ENCODE measurements around the gene SLAIN2.

The SLAIN2 gene

GRCh38 chr4:48379587-48380180 is 38.4 kb downstream of the SLAIN2 start:
- TF ChIP-seq ZFX (IDR thresholded peaks at IDR 0.05; ENCODE audit: borderline replicate concordance) = no peak
- TF ChIP-seq, protein P1, sequence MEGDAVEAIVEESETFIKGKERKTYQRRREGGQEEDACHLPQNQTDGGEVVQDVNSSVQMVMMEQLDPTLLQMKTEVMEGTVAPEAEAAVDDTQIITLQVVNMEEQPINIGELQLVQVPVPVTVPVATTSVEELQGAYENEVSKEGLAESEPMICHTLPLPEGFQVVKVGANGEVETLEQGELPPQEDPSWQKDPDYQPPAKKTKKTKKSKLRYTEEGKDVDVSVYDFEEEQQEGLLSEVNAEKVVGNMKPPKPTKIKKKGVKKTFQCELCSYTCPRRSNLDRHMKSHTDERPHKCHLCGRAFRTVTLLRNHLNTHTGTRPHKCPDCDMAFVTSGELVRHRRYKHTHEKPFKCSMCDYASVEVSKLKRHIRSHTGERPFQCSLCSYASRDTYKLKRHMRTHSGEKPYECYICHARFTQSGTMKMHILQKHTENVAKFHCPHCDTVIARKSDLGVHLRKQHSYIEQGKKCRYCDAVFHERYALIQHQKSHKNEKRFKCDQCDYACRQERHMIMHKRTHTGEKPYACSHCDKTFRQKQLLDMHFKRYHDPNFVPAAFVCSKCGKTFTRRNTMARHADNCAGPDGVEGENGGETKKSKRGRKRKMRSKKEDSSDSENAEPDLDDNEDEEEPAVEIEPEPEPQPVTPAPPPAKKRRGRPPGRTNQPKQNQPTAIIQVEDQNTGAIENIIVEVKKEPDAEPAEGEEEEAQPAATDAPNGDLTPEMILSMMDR (IDR thresholded peaks at IDR 0.05) = no peak
- no peak overlapping the region for H3K27ac ChIP-seq

DNA sequence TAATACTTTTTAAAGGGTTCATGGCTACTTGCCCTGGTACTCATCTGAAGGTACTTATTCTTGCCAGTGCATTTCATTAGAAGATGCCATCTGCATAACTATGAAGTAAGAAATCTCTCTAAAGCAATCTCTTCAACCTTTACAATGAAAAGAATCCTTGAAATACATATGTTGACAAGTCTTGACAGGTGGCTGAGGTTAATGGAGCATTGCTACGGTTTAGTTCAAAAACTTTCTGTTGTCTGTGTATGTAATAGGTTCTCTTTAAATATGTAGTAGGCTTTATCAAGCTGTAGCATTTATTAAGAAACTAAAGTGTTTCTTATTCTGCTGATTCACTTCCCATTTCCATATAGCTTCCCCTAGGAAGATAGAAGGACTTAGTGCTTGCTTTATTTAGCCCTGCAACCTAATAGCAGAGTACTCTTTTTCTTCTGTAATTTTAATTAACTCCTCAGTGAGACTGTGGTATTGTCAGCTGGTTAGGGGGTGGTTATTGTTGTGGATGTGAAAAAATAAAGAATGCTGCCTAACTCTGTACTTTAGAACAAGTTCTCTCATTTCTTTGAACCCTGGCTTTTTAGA is 39.3 kb downstream of the SLAIN2 start:
- H3K27ac ChIP-seq = no peak overlapping the region
- TF ChIP-seq, protein P1 (IDR thresholded peaks at IDR 0.05) = no peak
- TF ChIP-seq ZFX (IDR thresholded peaks at IDR 0.05; ENCODE audit: borderline replicate concordance) = no peak

DNA sequence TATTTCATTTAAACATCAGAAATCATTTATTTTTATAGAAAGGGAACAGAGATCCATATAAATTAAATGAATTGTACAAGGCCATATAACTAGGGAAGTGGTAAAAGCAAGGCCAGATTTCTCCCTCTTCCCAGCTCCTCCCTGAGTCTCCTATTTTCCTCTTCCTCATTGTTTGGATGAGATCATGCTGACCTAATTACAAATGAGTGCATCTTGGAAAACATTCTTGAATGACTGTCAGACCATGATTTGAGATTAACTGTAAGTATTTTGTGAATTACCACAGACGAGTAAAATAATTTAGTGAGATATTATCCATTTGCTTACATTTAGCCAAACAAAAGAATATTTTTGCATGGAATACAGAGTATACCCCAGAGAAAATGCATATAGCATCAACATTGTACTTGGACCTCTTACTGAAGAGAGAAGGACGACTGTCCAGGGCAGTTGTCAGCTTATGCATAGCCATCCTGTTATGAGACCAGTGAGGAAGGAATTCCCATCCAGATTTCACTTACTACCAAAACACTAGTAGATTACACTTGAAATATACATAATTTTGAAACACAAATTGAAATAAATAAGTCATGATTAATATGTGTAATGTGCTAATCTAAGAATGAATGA is 47.3 kb downstream of the SLAIN2 start:
- TF ChIP-seq, protein P1 (IDR thresholded peaks at IDR 0.05) = no peak
- no peak for TF ChIP-seq ZFX (IDR thresholded peaks at IDR 0.05; ENCODE audit: borderline replicate concordance)

GRCh38 chr4:48396043-48396442 is 54.7 kb downstream of the SLAIN2 start:
- H3K27ac ChIP-seq = no peak overlapping the region
- TF ChIP-seq, protein P1 (IDR thresholded peaks at IDR 0.05) = no peak
- no peak for TF ChIP-seq ZFX (IDR thresholded peaks at IDR 0.05; ENCODE audit: borderline replicate concordance)

More for the DNA sequence above, 47.3 kb downstream of the SLAIN2 start:
- peak overlapping the region; percentile 27; the same call in 1 of the 2 replicates for H3K27ac ChIP-seq

DNA sequence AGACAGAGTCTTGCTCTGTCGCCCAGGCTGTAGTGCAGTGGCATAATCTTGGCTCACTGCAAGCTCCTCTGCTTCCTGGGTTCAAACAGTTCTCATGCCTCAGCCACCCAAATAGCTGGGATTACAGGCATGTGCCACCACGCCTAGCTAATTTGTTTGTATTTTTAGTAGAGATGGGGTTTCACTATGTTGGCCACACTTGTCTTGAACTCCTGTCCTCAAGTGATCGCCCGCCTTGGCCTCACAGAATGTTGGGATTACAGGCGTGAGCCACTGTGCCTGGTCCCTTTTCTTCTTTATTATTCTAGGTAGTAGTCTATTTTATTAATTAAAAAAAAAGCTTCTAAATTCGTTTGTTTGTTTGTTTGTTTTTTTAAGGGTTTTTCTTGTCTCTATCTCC is 59.1 kb downstream of the SLAIN2 start:
- no peak overlapping the region for H3K27ac ChIP-seq
- TF ChIP-seq ZFX (IDR thresholded peaks at IDR 0.05; ENCODE audit: borderline replicate concordance) = no peak
- TF ChIP-seq, protein P1 (IDR thresholded peaks at IDR 0.05) = no peak

DNA sequence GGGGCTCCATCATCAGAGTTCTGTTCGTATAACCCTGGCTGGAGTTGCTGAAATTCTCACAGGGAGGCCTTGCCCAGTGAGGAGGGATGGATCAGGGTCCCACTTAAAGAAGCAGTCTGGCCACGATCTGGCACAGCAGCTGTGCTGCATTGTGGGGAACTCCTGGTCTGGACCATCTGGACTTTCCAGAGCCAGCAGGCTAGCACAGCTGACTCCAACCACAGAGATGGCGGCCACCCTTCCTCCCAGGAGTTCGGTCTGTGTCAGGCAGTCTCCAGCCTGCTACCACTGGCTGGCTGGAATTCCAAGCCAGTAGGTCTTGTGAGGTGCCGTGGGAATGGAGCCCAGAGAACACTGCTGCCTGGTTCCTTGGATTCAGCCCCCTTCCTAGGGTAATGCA is 62.0 kb downstream of the SLAIN2 start:
- no peak overlapping the region for H3K27ac ChIP-seq
- TF ChIP-seq ZFX (IDR thresholded peaks at IDR 0.05; ENCODE audit: borderline replicate concordance) = no peak
- TF ChIP-seq, protein P1 (IDR thresholded peaks at IDR 0.05) = no peak

DNA sequence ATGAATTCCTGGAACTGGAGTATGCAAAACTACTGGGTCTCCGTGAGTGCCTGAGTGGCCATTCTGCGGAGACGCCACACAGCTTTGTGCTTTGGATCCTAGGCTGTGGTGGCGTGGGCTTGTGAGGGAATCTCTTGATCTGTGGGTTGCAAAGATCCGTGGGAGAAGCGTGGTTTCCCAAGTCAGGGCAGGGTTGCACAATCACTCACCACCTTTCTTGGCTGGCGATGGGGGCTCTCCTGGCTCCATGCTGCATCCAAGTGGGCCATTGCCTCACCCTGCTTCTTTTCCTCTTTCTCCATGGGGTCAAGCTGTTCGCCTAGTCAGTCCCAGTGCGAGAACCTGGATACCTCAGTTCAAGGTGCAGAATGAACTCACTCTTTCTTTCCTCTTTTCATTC is 62.5 kb downstream of the SLAIN2 start:
- no peak overlapping the region for H3K27ac ChIP-seq
- no peak for TF ChIP-seq ZFX (IDR thresholded peaks at IDR 0.05; ENCODE audit: borderline replicate concordance)
- TF ChIP-seq, protein P1 (IDR thresholded peaks at IDR 0.05) = no peak

Data from 22Rv1 (cell line).